GM19395 (cell line): Measurements from ENCODE around the gene STARD3.

ENCODE experiments used
- ATAC-seq: cut with Tn5 transposase; IDR thresholded peaks from one replicate; pipeline ENCODE4 v1.9.1; 2021; ENCODE audit warnings: mild to moderate bottlenecking, moderate library complexity; ENCODE audit not compliant: unreplicated experiment

STARD3 gene

DNA sequence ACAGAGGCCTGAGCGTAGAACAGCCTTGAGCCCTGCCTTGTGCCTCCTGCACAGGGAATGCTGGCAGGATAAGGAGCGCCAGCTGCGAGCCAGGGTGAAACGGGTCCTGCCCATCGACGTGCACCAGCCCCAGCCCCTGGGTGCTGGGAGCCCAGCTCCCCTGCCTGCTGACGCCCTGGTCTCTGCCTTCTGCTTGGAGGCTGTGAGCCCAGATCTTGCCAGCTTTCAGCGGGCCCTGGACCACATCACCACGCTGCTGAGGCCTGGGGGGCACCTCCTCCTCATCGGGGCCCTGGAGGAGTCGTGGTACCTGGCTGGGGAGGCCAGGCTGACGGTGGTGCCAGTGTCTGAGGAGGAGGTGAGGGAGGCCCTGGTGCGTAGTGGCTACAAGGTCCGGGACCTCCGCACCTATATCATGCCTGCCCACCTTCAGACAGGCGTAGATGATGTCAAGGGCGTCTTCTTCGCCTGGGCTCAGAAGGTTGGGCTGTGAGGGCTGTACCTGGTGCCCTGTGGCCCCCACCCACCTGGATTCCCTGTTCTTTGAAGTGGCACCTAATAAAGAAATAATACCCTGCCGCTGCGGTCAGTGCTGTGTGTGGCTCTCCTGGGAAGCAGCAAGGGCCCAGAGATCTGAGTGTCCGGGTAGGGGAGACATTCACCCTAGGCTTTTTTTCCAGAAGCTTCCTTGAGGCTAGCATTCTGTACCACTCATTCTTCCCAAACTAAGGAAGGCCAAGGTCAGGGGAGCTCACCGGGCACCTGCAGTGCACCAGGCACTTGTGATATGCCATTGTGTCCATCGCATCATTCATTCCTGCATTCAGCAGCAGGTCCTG lies 33.2 kb downstream of the STARD3 start:
- no peak for ATAC-seq

GRCh38 chr17:39670746-39671145 lies 33.8 kb downstream of the STARD3 start:
- no peak for ATAC-seq

GRCh38 chr17:39671651-39672521 lies 34.9 kb downstream of the STARD3 start:
- no peak for ATAC-seq

DNA sequence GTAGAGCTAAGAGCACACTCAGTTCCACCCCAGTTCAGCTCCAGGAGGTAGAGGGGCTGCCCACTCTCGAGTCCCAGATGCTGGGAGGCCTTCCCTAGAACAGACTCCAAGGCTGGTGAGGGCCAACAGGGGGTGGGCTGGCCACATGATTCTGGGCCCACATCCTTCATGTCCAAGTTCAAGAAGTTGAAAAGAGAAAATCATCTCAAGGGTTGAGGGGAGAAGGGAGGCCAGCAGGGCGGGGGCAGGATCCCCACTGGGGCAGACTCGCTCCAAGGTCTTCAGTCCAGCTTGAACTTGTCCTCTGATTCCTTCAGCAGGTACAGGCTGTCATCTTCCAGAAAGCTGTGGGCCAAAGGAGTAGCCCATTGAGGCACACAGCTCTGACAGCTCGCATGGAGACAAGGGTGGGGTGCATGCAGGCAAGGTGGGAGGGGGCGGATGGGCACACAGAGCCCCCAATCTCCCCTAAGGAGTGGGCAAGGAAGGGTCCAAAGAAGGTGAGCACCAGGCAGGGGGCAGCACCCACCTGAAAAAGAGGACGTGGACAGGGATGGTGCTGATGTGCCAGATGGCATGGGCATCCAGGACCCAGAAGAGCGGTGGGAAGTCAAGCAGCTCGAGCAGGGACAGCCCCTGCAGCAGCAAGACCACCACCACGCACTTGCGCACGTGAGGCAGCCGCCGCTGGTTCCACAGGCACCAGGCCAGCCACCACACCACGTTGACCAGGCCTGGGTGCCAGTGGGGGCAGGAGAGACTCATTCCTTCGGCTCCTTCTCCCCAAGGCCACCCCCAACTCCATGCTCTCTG lies 35.8 kb downstream of the STARD3 start:
- no peak for ATAC-seq

GRCh38 chr17:39673335-39674081 lies 36.6 kb downstream of the STARD3 start:
- no peak for ATAC-seq

DNA sequence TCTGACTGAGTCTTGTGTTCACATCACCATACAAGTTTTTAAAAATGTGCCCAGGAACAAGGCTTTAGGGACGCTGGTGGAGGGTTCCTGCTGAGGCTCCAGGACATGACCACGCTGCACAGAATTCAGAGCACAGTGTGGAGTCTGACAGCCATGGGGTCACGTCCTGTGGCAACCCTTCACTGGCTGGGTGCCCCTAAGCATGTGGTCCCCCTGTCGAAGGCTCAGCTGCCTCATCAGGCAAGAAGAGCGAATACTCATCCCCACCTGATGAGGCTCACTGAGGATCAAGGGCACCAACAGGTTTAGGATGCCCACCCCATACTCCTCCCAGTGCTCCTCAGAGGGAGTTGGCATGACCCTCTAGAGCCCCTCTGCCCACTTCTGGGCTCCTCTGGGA lies 37.2 kb downstream of the STARD3 start:
- ATAC-seq = no peak

DNA sequence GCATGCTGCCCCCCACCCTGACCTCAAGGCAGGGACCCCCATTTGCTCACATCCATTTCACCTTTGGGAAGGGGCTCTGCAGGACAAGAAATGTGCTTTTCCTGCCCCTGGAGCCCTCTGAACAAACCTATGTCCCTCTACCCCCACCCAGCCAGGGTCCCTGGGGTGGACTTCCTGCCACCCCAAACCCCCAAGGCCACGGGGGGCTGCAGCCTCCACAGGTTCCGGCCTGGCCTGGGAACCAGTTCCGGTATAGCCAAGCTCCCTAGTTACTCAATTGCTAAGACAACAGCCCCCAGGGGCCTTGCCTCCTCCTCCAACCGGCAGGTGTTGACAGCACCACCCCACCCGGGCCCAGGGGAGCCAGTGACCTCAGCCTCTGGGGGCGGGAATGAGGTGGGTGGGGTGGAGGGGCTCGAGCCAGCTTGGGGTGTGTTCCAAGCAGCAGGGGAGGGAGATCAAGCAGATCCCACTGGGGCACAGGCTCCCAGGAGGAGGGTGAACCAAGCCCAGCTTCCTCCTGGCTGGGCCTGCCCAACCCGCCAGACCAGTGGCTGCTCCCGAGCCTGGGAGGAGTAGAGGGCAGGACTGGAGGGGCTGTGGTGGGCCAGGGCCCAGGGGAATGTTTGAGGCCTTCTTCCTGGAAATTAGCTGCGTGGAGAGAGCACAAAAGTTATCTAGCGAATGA lies 37.9 kb downstream of the STARD3 start:
- ATAC-seq = no peak

DNA sequence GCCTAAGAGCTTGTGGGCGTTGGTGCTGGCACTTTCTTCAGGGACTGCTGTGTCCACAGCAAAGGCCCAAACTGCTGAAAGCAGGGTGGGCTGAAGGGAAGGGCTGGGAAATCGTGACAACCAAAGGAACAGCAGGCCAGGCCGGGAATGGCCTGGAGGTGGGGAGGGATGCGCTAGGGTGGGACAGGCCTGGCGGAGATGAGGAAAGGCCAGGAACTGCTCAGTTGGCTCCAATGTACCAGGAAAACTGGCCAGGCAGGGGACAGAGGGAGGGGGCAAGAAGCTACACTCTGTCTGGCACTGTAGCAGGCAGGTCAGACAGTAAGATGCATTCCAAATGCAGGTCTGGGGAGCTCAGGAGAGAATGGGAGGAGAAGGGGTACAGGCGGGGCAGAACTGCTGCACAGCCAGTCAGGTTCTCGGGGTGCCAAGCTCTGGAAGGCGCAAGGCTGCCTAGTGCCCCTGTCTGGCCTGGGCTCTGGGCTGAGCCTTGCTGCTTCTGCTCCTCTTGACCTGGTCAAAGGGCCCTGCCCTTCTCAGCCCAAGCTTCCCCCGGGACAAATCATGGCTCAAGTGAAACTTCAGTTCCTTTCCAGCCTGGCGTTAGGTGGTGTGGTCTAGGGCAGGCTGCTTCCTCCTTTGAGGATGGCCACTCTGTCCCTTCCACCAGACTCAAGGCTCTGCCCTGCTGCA lies 38.6 kb downstream of the STARD3 start:
- no peak for ATAC-seq

- ATAC-seq = no peak
Observed at GRCh38 chr17:39676198-39676819, 39.4 kb downstream of the STARD3 start.

DNA sequence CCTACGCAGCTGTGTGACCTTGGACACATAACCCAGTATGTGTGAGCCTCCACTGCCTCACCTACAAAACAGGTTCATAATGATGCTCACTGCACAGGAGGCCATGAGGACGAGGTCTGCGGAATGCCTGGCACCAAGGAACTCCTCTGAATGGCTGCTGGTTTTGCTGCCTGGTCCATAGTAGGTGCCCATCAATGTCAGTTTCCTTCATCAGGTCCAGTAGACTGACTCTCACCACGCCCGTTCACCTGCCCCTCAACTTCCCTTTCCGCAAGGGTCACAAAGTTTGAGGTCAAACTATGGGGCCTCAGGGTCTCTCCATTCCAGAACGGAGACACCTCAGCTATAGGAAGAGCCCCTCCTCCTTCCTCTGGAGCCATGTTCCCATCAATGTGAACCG lies 40.1 kb downstream of the STARD3 start:
- no peak for ATAC-seq

- no peak for ATAC-seq
Observed at GRCh38 chr17:39677542-39678339, 40.8 kb downstream of the STARD3 start.

- ATAC-seq = no peak
Observed at GRCh38 chr17:39678340-39679116, 41.6 kb downstream of the STARD3 start.

DNA sequence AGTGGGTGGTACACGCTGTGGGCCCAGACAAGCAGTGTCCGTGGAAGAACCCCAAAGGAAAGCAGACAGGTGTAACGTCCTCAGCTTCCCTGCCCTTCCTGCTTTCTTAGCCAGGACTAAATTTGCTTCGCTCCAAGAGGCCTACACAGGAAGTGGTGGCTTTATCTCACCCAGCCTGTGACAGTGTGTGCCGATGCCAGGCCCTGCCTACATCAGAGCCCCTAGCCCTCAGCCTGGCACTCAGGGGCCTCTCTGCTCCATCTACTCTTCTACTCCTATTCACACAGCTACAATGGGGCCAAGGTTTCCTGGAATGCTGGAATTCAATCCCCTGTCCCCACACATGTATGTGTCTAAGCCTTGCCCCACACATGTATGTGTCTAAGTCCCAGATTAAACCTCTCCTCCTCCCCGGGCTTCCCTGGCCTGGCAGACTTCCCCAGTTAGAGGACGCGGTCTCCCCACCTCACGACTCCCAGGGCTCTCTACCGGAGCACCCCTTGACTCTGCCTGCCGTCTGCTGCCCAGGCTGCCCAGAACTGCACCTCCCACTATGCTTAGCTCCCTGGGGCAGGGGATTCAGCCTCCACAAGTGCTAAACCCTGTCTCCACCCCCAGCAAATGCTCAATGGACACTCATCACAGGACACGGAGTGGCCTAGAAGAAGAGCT lies 42.7 kb downstream of the STARD3 start:
- ATAC-seq = no peak

DNA sequence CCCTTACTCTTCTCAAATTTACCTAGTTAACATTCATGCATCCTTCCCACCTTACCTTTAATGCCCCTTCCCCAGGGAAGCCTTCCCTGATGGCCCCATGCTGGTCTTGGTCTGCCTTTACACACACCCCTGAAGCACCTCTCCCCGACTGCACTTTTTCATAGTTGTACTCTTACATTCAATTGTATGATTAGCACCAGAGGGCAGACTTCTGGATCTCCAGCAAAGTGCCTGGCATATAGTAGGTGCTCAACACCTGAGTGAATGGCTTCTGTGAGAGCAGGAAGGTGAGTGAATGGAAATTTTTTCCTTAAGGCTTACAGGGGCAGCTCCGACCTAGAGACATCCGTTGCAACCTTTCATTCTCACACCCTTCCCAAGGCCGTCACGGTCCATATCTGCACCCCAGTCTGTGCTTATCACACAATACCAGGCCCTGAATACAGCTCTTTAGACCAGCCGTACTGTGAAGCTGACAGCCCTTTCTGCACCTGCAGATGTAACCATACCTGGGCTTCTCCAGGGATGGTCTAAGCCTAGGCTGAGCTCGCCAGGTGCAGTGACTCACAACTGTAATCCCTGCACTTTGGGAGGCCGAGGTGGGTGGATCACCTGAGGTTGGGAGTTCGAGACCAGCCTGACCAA lies 46.5 kb downstream of the STARD3 start:
- no peak for ATAC-seq

DNA sequence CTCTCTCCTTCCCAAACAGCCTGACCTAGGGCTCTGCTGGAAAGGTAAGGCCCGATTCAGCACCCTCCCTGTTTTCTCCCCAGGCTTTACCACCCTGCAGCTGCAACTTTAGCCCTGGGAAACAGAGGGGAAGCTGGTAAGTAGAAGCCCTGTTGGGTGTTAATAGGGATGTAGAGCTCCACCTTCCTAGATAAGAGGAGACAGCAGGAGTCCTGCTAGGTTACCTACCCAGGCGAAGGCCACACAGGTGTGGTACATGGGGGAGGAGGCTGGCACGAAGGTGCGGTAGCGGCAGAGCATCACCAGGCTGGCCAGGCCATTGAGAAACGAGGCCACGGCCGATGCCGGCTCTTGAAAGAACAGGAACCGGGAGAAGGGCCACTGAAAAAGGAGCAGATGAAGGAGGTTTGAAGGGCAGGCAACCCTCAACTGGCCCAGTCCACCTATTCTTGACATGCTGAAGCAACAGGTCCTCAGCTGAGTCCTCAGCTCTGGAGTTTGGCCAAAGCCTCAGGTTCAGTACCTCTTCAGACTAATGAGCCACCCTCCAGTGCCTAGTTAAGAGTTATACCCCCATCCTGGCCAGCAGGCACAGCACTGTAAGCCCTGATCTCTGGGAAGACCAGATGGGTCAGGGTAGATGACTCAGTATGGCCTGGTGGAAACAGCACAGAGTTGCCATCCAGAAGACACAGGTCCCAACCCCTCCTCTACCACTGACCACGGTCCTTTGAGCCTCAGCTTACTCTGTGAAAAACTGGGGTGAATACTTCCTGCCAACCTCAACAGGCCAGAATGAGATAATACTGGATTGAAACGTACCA lies 47.6 kb downstream of the STARD3 start:
- ATAC-seq = no peak
